ENCODE data around the gene KCNE2. TPM values are rescaled to one million over a fixed set of nuclear protein-coding genes. Genes with fewer than 3 reads are reported as not detected.

Gene KCNE2
- total and polyA plus RNA-seq, 8 donors = 0.64 to 0.96 (median 0.78) TPM; not detected in 2

GRCh38 chr21:34332347-34332746 is 31.5 kb upstream of the KCNE2 start:
- TF ChIP-seq, protein P1, sequence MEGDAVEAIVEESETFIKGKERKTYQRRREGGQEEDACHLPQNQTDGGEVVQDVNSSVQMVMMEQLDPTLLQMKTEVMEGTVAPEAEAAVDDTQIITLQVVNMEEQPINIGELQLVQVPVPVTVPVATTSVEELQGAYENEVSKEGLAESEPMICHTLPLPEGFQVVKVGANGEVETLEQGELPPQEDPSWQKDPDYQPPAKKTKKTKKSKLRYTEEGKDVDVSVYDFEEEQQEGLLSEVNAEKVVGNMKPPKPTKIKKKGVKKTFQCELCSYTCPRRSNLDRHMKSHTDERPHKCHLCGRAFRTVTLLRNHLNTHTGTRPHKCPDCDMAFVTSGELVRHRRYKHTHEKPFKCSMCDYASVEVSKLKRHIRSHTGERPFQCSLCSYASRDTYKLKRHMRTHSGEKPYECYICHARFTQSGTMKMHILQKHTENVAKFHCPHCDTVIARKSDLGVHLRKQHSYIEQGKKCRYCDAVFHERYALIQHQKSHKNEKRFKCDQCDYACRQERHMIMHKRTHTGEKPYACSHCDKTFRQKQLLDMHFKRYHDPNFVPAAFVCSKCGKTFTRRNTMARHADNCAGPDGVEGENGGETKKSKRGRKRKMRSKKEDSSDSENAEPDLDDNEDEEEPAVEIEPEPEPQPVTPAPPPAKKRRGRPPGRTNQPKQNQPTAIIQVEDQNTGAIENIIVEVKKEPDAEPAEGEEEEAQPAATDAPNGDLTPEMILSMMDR (IDR thresholded peaks at IDR 0.05) = no peak
- Histone ChIP-seq H3K9me3 (no peaks in the 10 kb centered on the region), H3K4me1 (no peaks in the 10 kb centered on the region), H3K27ac (no peak overlapping the region), H3K36me3 (no peaks in the 10 kb centered on the region), H3K4me3 (no peak overlapping the region), H3K27me3 (no peaks in the 10 kb centered on the region)
- ATAC-seq = no peak
- intact Hi-C loops (cut with DNase I) = no loop called here
- no peak for DNase-seq

GRCh38 chr21:34333121-34333739 is 30.6 kb upstream of the KCNE2 start:
- intact Hi-C loops (cut with DNase I) = no loop called here
- no peak overlapping the region for H3K27ac ChIP-seq
- H3K27me3 ChIP-seq = no peaks in the 10 kb centered on the region
- DNase-seq (no peak), ATAC-seq (no peak)
- H3K9me3 ChIP-seq = no peaks in the 10 kb centered on the region
- no peak overlapping the region for H3K4me3 ChIP-seq
- no peaks in the 10 kb centered on the region for H3K36me3 ChIP-seq
- TF ChIP-seq, protein P1 (IDR thresholded peaks at IDR 0.05) = no peak
- H3K4me1 ChIP-seq = no peaks in the 10 kb centered on the region

DNA sequence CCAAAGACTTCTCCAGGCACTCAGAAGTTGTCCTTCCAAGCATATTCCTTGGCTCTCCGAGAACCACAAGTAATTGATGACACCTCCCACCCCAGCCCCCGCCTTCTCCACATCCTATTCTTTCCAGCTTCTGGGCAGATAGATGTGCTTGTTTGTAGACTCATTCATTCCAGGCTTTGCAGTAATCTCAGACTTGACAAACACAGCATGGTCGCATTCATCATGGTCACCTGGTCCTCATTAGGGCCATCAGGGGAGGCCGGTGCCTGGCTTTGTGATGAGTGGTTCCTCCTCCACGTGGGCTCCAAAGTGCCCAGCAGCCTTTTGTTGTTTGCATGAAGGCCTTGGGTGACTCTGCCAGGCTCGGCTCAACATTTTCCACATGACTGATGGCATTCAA is 28.5 kb upstream of the KCNE2 start:
- TF ChIP-seq, protein P1 (IDR thresholded peaks at IDR 0.05) = no peak
- intact Hi-C loops (cut with DNase I) = no loop called here
- no peaks in the 10 kb centered on the region for H3K36me3 ChIP-seq
- ATAC-seq (no peak), DNase-seq (no peak)
- no peaks in the 10 kb centered on the region for H3K4me1 ChIP-seq
- no peak overlapping the region for H3K4me3 ChIP-seq
- no peaks in the 10 kb centered on the region for H3K9me3 ChIP-seq
- H3K27me3 ChIP-seq = no peaks in the 10 kb centered on the region
- no peak overlapping the region for H3K27ac ChIP-seq

- Histone ChIP-seq H3K4me3 (no peak overlapping the region), H3K36me3 (no peaks in the 10 kb centered on the region), H3K27me3 (no peaks in the 10 kb centered on the region), H3K27ac (no peak overlapping the region), H3K4me1 (no peaks in the 10 kb centered on the region), H3K9me3 (no peaks in the 10 kb centered on the region)
- TF ChIP-seq, protein P1 (IDR thresholded peaks at IDR 0.05) = no peak
- intact Hi-C loops (cut with DNase I) = no loop called here
- ATAC-seq (no peak), DNase-seq (no peak)
These were observed 27.6 kb upstream of the KCNE2 start for GRCh38 chr21:34336245-34336644.

DNA sequence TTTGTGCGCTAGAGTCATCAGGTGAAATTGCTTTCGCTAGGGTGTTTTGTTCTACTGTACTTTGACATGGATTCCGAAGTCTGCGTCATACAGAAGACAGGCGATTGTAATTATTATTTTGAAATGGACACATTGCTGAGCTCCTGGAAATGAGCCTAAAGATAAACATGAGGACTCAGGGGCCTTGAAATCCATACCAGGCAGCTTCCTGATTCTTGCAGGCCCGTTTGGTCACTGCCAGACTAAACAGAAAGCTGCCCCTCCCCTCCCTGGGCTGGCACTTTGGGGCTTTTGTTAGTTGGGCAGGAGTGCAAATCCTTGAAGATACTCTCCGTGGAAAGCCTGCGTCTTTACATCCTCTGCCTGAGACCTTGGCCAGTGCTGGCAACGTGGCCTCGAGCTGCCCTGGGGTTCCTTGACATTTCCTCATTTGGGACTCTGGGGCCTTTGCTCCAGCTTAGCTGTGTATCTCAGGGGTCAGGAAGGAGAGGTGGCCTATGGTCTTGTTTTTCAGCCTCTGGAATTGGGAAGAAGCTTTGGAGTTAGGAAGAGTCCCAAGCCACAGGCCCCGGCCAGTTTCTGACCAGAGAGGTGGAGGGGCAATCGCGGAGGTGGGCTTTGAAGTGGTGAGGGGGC is 26.9 kb upstream of the KCNE2 start:
- ATAC-seq (no peak), DNase-seq (peak in 1 of 4 donors; percentile 13)
- no peaks in the 10 kb centered on the region for H3K4me1 ChIP-seq
- no peaks in the 10 kb centered on the region for H3K27me3 ChIP-seq
- intact Hi-C loops (cut with DNase I) = no loop called here
- TF ChIP-seq, protein P1 (IDR thresholded peaks at IDR 0.05) = no peak
- no peak overlapping the region for H3K4me3 ChIP-seq
- no peak overlapping the region for H3K27ac ChIP-seq
- H3K9me3 ChIP-seq = no peaks in the 10 kb centered on the region
- H3K36me3 ChIP-seq = no peaks in the 10 kb centered on the region

Measured in left lung (tissue), 10 donors.